Measurements from ENCODE around the gene MLLT6.
A peak's percentile ranks its signal among the peaks of the same experiment; 100 is the strongest.
"Not testable (repeated sequence)": the region's sequence is repeated elsewhere in the genome, so short reads cannot be mapped to it uniquely, and the experiment has no call there.

The MLLT6 gene

DNA sequence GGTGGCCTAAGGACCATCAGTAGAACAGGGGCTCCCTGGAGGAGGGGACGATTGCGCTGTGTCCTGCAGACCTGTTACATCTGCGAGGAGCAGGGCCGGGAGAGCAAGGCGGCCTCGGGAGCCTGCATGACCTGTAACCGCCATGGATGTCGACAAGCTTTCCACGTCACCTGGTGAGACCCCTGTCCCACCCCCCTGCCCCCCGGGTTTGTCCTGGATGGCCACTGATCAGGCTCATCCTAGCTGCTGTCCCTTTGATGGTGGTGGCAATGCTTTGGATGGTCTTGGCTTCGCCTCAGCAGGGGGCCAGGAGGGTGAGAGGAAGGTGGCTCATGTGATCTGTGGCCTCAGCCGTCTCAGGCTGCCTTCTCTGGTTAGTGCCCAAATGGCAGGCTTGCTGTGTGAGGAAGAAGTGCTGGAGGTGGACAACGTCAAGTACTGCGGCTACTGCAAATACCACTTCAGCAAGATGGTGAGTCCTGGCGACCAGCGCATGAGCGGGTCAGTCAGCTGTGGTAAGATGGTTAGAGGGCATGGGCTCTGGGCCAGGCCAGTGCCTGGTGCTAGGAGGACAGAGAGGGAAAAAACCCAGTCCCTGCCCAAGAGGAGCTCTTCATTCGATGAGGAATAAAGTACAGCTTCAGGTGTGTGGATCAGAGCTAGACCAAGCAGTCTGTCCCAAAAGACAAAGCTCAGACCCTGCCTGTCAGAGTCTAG, 4.2 kb downstream of the MLLT6 start:
- DNase-seq = no peak

GRCh38 chr17:38709864-38710603, 5.0 kb downstream of the MLLT6 start:
- DNase-seq = no peak

DNA sequence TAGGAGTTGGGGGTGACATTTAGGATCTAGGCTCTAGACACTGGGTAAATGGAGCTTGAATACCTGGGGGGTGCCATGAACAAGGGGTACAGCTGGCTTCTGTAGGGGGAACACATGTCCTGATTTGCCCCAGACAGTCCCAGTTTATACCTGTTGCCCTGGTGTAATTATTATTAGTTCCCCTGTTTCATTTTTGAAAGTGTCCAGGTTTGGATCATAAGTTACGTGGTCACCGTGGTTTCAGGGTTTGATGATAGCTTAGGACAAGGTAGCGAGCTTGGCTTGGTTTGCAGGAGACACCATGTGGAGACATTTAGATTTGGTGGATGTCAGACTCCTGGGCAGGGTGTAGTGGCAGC, 5.5 kb downstream of the MLLT6 start:
- DNase-seq = no peak

GRCh38 chr17:38710985-38711384, 5.9 kb downstream of the MLLT6 start:
- DNase-seq = no peak

DNA sequence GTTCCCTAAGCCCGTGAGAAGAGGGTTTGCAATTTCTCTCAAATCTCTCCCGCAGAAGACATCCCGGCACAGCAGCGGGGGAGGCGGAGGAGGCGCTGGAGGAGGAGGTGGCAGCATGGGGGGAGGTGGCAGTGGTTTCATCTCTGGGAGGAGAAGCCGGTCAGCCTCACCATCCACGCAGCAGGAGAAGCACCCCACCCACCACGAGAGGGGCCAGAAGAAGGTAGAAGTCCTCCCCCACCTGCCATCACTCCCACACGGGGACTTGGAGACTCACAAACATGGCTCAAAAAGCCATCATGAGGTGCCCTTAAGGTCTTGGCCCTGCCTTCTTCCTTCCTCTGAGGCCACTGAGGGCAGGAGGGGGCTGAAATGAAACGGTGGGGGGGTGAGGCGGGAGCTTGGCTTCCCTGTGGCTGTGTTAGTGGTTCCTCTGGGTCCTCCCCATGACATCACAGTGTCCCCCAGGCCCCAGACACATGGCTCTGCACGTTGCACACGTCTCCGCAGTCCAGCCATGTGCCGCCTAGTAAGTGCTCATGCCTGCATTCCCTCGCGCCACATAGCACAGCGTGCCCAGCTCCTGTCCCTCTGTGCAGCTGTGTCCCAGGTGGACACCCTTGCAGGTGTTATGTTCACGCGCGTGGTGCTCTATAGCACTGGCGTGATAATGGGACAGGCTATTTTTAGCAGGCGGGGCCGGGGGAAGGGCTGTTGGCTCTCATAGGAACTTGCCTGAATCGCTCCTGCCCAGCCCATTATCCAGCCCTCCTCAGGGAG, 6.9 kb downstream of the MLLT6 start:
- DNase-seq = no peak

DNA sequence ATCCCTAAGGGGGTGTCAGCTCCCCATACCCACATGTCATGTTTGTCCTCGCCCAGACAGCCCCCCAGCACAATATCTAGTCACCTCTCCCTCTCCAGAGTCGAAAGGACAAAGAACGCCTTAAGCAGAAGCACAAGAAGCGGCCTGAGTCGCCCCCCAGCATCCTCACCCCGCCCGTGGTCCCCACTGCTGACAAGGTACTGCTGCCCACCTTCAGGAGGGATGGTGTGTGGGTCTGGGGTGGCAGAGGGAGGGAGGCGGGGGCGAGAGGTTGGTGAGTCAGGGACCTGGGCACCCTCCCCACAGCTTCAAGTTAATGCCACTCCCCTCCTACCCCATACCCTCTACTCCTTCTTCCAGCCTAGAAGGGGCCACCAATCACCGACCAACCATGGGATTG, 7.5 kb downstream of the MLLT6 start:
- DNase-seq = no peak

GRCh38 chr17:38713456-38714075, 8.5 kb downstream of the MLLT6 start:
- DNase-seq = no peak

DNA sequence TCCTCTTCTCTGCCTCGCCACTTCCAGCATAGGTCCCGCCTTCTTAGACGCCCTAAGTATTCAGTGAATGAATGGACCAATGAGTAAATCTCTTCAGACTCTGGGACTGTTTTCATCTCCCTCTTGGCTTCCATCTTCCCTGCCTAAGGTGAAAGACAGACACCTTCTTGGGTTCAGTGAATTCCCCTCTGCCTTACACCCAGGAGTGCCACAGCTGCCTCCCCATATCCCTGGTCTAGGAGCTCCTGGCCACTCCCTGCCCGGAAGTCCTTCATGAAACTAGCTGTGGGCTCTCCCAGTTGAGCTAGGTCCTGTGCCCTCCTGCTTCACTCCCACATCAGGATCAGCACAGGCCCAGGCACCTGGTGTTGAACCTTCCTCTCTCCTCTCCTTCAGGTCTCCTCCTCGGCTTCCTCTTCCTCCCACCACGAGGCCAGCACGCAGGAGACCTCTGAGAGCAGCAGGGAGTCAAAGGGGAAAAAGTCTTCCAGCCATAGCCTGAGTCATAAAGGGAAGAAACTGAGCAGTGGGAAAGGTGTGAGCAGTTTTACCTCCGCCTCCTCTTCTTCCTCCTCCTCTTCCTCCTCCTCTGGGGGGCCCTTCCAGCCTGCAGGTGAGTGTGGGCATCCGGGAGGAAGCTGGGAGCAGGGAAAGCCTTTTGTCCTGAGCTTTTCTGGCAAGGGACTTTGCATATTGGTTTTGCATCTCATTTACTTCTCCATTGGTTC, 10.3 kb downstream of the MLLT6 start:
- DNase-seq = no peak

- DNase-seq = no peak
Observed at GRCh38 chr17:38716368-38717005, 11.4 kb downstream of the MLLT6 start.

- DNase-seq = no peak
Observed at GRCh38 chr17:38717139-38717745, 12.2 kb downstream of the MLLT6 start.

GRCh38 chr17:38719289-38719942, 14.3 kb downstream of the MLLT6 start:
- no peak for DNase-seq

- DNase-seq = peak; percentile 31
Observed at GRCh38 chr17:38719943-38720641, 15.0 kb downstream of the MLLT6 start.

DNA sequence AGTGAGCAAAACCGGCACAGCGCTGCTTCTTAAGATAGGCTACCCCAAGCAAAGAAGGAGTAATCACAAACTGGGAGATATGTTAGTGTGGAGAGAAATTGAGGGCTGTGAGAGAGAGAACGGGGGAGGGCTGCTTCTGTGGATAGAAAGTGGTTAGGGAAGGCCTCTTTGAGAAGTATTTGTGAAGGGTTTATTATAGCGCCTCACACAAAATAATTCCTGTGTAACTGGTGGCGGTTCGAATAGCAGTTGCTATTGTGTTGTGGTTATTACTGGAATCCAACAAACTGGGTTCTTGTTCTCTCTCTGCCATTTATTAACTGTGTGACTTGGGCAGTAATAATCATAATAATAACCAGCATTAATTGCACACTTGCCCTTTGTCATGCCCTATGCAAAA, 15.9 kb downstream of the MLLT6 start:
- DNase-seq = no peak

- no peak for DNase-seq
Observed at GRCh38 chr17:38721802-38722201, 16.7 kb downstream of the MLLT6 start.

- no peak for DNase-seq
Observed at GRCh38 chr17:38724337-38724988, 19.4 kb downstream of the MLLT6 start.

- no peak for DNase-seq
Observed at GRCh38 chr17:38725066-38725465, 20.0 kb downstream of the MLLT6 start.

- DNase-seq = not testable (repeated sequence)
Observed at GRCh38 chr17:38726145-38726544, 21.1 kb downstream of the MLLT6 start.

DNA sequence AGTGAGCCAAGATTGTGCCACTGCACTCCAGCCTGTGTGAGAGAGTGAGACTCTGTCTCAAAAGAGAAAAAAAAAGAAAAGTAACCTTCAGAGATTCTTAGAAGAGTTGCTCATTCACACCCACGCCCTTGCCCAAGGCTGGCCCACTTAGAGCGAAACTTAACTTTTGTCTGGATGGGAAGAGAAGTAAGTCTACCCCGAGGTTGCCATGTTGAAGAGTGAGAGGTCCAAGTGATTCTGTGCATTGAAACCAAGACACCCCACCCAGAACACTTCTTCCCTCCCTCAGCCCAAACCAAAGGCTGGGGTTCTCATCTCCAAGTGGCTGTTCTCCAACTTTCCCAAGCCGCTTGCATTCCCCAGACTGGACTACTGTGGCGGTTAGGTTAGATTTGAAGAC, 22.7 kb downstream of the MLLT6 start:
- DNase-seq = peak; percentile 56

DNA sequence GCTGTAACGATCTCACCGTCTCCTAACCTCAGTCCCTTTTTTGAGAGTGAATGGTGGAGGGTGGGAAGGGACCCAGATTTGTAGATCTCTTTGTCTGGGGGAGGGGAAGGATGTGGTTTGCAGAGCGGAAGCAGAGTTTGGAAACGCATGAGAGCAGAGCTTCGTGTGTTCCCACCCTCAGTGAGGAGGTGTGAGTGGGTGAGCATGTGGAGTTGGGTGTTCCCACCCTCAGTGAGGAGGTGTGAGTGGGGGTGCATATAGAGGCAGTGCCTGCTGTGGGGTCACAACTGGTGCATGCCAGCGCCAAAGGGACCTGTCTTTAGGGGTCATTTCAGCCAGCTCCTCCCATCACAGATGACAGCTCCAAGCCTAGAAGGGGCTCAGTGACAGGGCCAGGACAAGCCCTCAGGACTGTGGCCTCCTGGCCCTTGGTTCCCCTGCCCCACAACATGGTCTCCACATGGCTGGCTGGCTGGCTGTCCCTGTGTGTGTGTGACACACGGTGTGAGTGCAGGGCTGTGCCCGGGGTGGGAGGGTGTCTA, 23.3 kb downstream of the MLLT6 start:
- peak; percentile 79 for DNase-seq

Data from CD4-positive, alpha-beta T cell treated with Interleukin-17A for 4 hours (primary cell).